K562 (cell line): ENCODE measurements around the gene DEFB127. TPM values are rescaled to one million over a fixed set of nuclear protein-coding genes. Genes with fewer than 3 reads are reported as not detected.
"Not testable (repeated sequence)": the region's sequence is repeated elsewhere in the genome, so short reads cannot be mapped to it uniquely, and the experiment has no call there.

Source experiments
- ATAC-seq: fragments of 200-7000 bp; cut with Tn5 transposase; 3 replicates; pipeline ENCODE4 v1.9.1; 2020; ENCODE audit warnings: moderate library complexity
- BruUV-seq: library from RNA; stranded (reverse); fragments of 400-500 nt; replicated peaks from 2 replicates; lab custom pipeline; 2021; lab: Mats Ljungman, UMichigan
- CTCF ChIA-PET: fragments of 300-600 bp; formaldehyde crosslinking; extraction: SDS; loops from one replicate; lab custom pipeline; 2021; ENCODE audit warnings: low intra/inter-chr PET ratio; lab: Yijun Ruan, JAX
- POLR2A ChIA-PET: fragments of 300-600, 350-650 bp; sonication (Branson Sonifier 250); formaldehyde crosslinking; extraction: SDS; loops from one replicate; lab custom pipeline; 2021; ENCODE audit warnings: antibody characterized with exemption, inconsistent platforms; lab: Yijun Ruan, JAX
- DNase-seq, 4 experiments: peaks; one replicate each; pipeline versions ENCODE4 v3.0.0 to v3.0.0-alpha.2; 2011 to 2018; ENCODE audit warnings: low spot score in 3 of 4, mixed read lengths in 3 of 4; ENCODE audit errors: extremely low read depth in 1 of 4
- FAIRE-seq: peaks from 2 replicates; lab custom pipeline; 2011; peaks lifted over from hg19 to GRCh38; lab: Jason Lieb, UNC
- H2AFZ ChIP-seq: 2 replicates; pipeline ENCODE4 v1.6.0; 2011; ENCODE audit warnings: low read depth, low read length, control low read depth, inconsistent platforms
- H3K27ac ChIP-seq: fragments of 200-600 bp; 3 replicates; pipeline ENCODE4 v1.8.0; 2011; ENCODE audit warnings: low read depth, mild to moderate bottlenecking, control low read depth, inconsistent platforms, low read length, moderate library complexity, mixed read lengths; ENCODE audit errors: extremely low read depth
- H3K27me3 ChIP-seq, 2 experiments: fragments of 300-600 bp in 1 of 2; 2 replicates in 1 of 2; 3 replicates in 1 of 2; pipeline versions ENCODE4 v1.6.0 to v1.8.0; 2011; ENCODE audit warnings: inconsistent platforms in 2 of 2, low read length in 2 of 2, mild to moderate bottlenecking in 1 of 2, mixed read lengths in 1 of 2, moderate library complexity in 1 of 2; ENCODE audit not compliant: control insufficient read depth in 2 of 2, insufficient read depth in 2 of 2
- H3K36me3 ChIP-seq: fragments of 300-600 bp; 3 replicates; pipeline ENCODE4 v1.8.0; 2011; ENCODE audit warnings: mild to moderate bottlenecking, low read length, inconsistent platforms; ENCODE audit not compliant: control insufficient read depth, insufficient read depth
- H3K4me1 ChIP-seq, 2 experiments: fragments of 200-600 bp in 1 of 2; replicated peaks in 1 of 2; 2 replicates in 1 of 2; 3 replicates in 1 of 2; pipeline versions ENCODE4 v1.5.1 to v1.8.0; 2011; ENCODE audit warnings: inconsistent platforms in 2 of 2, low read length in 2 of 2, mild to moderate bottlenecking in 1 of 2, mixed read lengths in 1 of 2, moderate library complexity in 1 of 2; ENCODE audit not compliant: control insufficient read depth in 2 of 2, insufficient read depth in 2 of 2
- H3K4me2 ChIP-seq: 2 replicates; pipeline ENCODE4 v1.6.1; 2011; ENCODE audit warnings: low read length, control low read depth, inconsistent platforms, mixed read lengths; ENCODE audit not compliant: insufficient read depth
- H3K4me3 ChIP-seq: fragments of 200-600 bp; sonication (generic), shearing (Covaris generic); 2 replicates; pipeline ENCODE4 v1.5.1; 2016; ENCODE audit warnings: control low read depth, inconsistent platforms
- H3K79me2 ChIP-seq: fragments of 200-600 bp; 3 replicates; pipeline ENCODE4 v1.8.0; 2011; ENCODE audit warnings: low read length, inconsistent platforms; ENCODE audit not compliant: control insufficient read depth, insufficient read depth
- H3K9ac ChIP-seq, 2 experiments: 2 replicates each; pipeline versions ENCODE4 v1.6.0 to v1.6.1; 2011; ENCODE audit warnings: low read depth in 2 of 2, low read length in 2 of 2, control low read depth in 1 of 2, inconsistent platforms in 1 of 2, mild to moderate bottlenecking in 1 of 2, mixed read lengths in 1 of 2; ENCODE audit not compliant: insufficient read depth in 1 of 2
- H3K9me1 ChIP-seq: one replicate; pipeline ENCODE4 v1.6.0; 2011; ENCODE audit warnings: inconsistent platforms, mild to moderate bottlenecking, low read length, moderate library complexity; ENCODE audit not compliant: control insufficient read depth, insufficient read depth
- H3K9me3 ChIP-seq: replicated peaks from 2 replicates; pipeline ENCODE4 v1.5.1; 2011; ENCODE audit warnings: low read depth, low read length, inconsistent platforms; ENCODE audit not compliant: control insufficient read depth, insufficient read depth
- H4K20me1 ChIP-seq: replicated peaks from 2 replicates; pipeline ENCODE4 v1.6.1; 2011; ENCODE audit warnings: low read length, inconsistent platforms, mixed read lengths; ENCODE audit not compliant: control insufficient read depth, insufficient read depth
- HDAC3 ChIP-seq: fragments of 450-650 bp; IDR thresholded peaks from 2 replicates; pipeline ENCODE4 v1.6.1; 2018; ENCODE audit warnings: borderline replicate concordance, mild to moderate bottlenecking, moderate library complexity; ENCODE audit not compliant: partially characterized antibody
- YY1 ChIP-seq, 3 experiments: IDR thresholded peaks; 2 replicates each; pipeline ENCODE4 v1.6.1; 2011; ENCODE audit warnings: low read length in 2 of 3, mild to moderate bottlenecking in 2 of 3, moderate library complexity in 2 of 3, borderline replicate concordance in 1 of 3, control low read depth in 1 of 3, low read depth in 1 of 3; ENCODE audit not compliant: insufficient read depth in 3 of 3, insufficient replicate concordance in 2 of 3, control insufficient read depth in 1 of 3, insufficient read length in 1 of 3; ENCODE audit errors: extremely low read depth in 1 of 3
- ZFP1 ChIP-seq: fragments of 450-650 bp; formaldehyde crosslinking; IDR thresholded peaks from 2 replicates; pipeline ENCODE4 v1.4.0; 2020; ENCODE audit warnings: mild to moderate bottlenecking, mixed read lengths
- WGBS: fragments of 100-300 bp; shearing (Covaris generic); methylation state at CpG from one replicate; pipeline ENCODE4 v1.1.6; 2016; ENCODE audit warnings: low coverage, mixed read lengths; ENCODE audit not compliant: insufficient coverage; ENCODE audit errors: missing lambda C conversion rate; 5-methylcytosine and 5-hydroxymethylcytosine counted together
- in situ Hi-C: fragments of 300-500 bp; cut with MboI; formaldehyde crosslinking; loops from 4 replicates; pipeline ENCODE4 v1.15.0; 2018; ENCODE audit warnings: inconsistent platforms, mixed read lengths
- intact Hi-C: fragments of 100-400 bp; cut with micrococcal nuclease; formaldehyde crosslinking; loops from 2 replicates; pipeline ENCODE4 v1.14.2; 2022
- polyA plus RNA-seq, 8 experiments: library from polyadenylated mRNA; depleted of rRNA in 4 of 8; stranded (reverse) in 5 of 8; unstranded in 3 of 8; fragments of >200 nt; fragmentation: Nextera tagmentation in 2 of 8; fragmentation: Illumina TruSeq in 1 of 8; extraction: Ambion mirVana in 2 of 8; extraction: Trizol in 1 of 8; gene quantifications; 2 replicates each; pipeline versions ENCODE4 v1.2.1 to v1.2.3, GENCODE V29; 2011 to 2014; ENCODE audit warnings: inconsistent platforms in 1 of 8, missing spikeins in 1 of 8
- total RNA-seq, 7 experiments: library from RNA; depleted of rRNA in 6 of 7; stranded (reverse); fragments of >200 nt in 6 of 7; fragmentation: Illumina TruSeq in 2 of 7; extraction: Trizol in 2 of 7; gene quantifications; 2 replicates each; pipeline versions ENCODE4 v1.2.1 to v1.2.3, GENCODE V29; 2011 to 2021; ENCODE audit warnings: low replicate concordance in 1 of 7

DEFB127 gene
- total and polyA plus RNA-seq, 9 of the 15 experiments (the other 6 are each of a cell fraction or from before 2014, with no cell fraction given): not detected

DNA sequence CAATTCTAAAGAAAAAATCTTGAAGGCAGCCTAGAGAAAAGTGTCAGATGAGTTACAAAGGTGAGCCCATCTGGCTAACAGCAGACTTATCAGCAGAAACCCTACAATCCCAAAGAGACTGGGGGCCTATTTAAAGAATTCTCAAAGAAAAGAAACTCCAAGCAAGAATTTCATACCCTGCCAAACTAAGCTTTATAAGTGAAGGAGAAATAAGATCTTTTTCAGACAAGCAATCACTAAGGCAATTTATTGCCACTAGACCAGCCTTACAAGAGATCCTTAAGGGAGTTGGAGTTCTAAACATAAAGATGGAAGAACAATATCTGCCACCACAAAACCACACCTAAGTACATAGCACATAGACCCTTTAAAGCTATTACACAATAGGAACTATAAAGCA lies 39.7 kb upstream of the DEFB127 start:
- Histone ChIP-seq H3K79me2 (no peaks in the 10 kb centered on the region), H3K27ac (no peak overlapping the region), H3K4me1 (no peaks in the 10 kb centered on the region), H3K9ac (no peak overlapping the region), H3K36me3 (no peaks in the 10 kb centered on the region), H3K9me3 (no peaks in the 10 kb centered on the region), H3K27me3 (no peaks in the 10 kb centered on the region), H3K4me2 (no peak overlapping the region), H3K4me3 (no peak overlapping the region), H4K20me1 (no peaks in the 10 kb centered on the region), H2AFZ (no peak overlapping the region), H3K9me1 (no peaks in the 10 kb centered on the region)
- intact Hi-C loops: no loop called here
- FAIRE-seq: no peak
- no peak for DNase-seq
- ChIA-PET CTCF (no interaction called here), POLR2A (interaction anchor here (0.8 to 1.3 kb wide), 2 partner anchors 13 to 20 kb away, joined by 3 read pairs; no protein-coding TSS in a partner anchor)
- BruUV-seq: no TSS peak
- no peak for ATAC-seq
- TF ChIP-seq HDAC3 (no peak), ZFP1 (CRISPR knock-in tag) (peak; percentile 91)
- in situ Hi-C loops: no loop called here

DNA sequence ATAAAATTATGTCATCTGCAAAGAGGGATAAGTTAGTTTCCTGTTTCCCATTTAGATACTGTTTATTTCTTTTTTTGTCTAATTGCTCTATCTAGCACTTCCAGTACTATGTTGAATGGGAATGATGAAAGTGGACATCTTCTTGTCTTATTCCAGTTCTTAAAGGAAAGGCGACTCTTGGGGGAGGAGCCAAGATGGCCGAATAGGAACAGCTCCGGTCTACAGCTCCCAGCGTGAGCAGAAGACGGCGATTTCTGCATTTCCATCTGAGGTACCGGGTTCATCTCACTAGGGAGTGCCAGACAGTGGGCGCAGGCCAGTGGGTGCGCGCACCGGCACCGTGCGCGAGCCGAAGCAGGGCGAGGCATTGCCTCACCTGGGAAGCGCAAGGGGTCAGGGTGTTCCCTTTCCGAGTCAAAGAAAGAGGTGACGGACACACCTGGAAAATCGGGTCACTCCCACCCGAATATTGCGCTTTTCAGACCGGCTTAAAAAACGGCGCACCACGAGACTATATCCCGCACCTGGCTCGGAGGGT lies 27.4 kb upstream of the DEFB127 start:
- DNase-seq: peak in 1 of 4 experiments; percentile 11
- H4K20me1 ChIP-seq, H3K9me1 ChIP-seq, intact Hi-C loops, BruUV-seq, FAIRE-seq, H3K4me3 ChIP-seq, H3K4me1 ChIP-seq, in situ Hi-C loops, ATAC-seq, H3K36me3 ChIP-seq, CTCF ChIA-PET, H3K79me2 ChIP-seq, H3K9me3 ChIP-seq, H3K4me2 ChIP-seq, H3K9ac ChIP-seq, POLR2A ChIA-PET, H3K27me3 ChIP-seq, H3K27ac ChIP-seq: not testable (repeated sequence)
- WGBS: 19% methylated on average over 12 of the region's 28 CpGs
- peak in 1 of 3 experiments; percentile 22 for TF ChIP-seq YY1 (IDR thresholded peaks at IDR 0.05; ENCODE audit: borderline replicate concordance in 1 of 3, control insufficient read depth in 1 of 3, extremely low read depth in 1 of 3, insufficient read depth in 3 of 3, insufficient read length in 1 of 3, insufficient replicate concordance in 2 of 3, low read depth in 1 of 3, low read length in 2 of 3)
- peak overlapping the region; percentile 81; the same call in 1 of the 2 replicates for H2AFZ ChIP-seq
